ENCODE results near the gene ZNF518B. TPM values are rescaled to one million over a fixed set of nuclear protein-coding genes. Genes with fewer than 3 reads are reported as not detected.
A peak's percentile ranks its signal among the peaks of the same experiment; 100 is the strongest.

ZNF518B gene, protein sequence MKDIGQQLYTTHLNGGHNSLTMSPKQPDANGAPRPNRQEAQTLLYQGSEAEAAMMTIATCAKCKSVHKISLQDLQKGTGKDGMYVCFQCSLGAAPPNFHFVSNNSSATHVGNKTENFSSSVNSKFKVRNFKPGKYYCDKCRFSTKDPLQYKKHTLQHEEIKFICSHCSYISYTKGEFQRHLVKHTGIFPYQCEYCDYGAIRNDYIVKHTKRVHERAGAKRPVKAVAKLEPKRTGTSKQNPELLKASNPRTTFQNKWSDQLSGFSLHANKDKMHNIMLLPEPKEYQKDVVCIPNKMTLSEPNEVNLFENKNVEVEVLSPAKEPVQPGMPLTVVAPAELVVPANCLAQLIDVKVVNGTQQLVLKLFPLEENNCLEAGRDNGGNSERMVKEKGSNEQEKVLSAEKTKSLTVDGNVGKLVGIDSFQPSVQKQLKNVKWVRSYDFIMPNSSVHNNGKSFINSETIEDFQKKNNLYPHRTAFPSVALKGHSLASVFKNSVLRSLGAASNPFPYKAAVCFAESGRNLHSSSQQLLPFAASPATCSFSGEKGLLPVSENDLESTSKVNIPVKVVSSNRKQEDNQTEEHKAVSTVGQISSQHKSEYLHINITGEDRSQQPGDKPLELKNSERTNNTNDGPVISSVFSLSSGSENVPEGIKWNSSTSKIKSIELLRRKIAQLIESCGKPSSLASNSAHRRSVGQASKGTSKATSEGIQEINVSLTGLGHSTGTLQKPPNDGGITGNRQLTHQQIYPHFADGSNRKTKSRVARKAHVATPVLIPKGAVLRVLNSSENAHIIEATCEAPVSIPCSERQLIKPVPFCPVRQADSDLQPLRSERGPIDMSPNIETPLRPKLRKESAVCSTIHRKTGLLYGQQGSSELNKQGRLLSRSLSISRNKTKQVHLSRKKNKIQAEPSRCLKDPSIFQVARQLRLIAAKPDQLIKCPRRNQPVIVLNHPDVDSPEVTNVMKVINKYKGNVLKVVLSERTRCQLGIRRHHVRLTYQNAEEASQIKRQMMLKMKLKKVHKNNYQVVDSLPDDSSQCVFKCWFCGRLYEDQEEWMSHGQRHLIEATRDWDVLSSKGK
- polyA plus RNA-seq = 17.7 TPM
- long read RNA-seq, donor 1, full-length matches to known transcripts = 3 of 3 reads
- long read RNA-seq, donor 1, partial matches to known transcripts = 0 of 3 reads
- long read RNA-seq, donor 1, other reads (novel, unspliced or antisense) = 0 of 3 reads
- long read RNA-seq, donor 2, full-length matches to known transcripts = 5 of 5 reads
- long read RNA-seq, donor 2, partial matches to known transcripts = 0 of 5 reads
- long read RNA-seq, donor 2, other reads (novel, unspliced or antisense) = 0 of 5 reads
- long read RNA-seq, donor 3 = 0 reads
- long read RNA-seq, donor 4, full-length matches to known transcripts = 2 of 2 reads
- long read RNA-seq, donor 4, partial matches to known transcripts = 0 of 2 reads
- long read RNA-seq, donor 4, other reads (novel, unspliced or antisense) = 0 of 2 reads
- long read RNA-seq, donor 5, full-length matches to known transcripts = 5 of 5 reads
- long read RNA-seq, donor 5, partial matches to known transcripts = 0 of 5 reads
- long read RNA-seq, donor 5, other reads (novel, unspliced or antisense) = 0 of 5 reads
- long read RNA-seq, donor 6, full-length matches to known transcripts = 3 of 3 reads
- long read RNA-seq, donor 6, partial matches to known transcripts = 0 of 3 reads
- long read RNA-seq, donor 6, other reads (novel, unspliced or antisense) = 0 of 3 reads
- long read RNA-seq, donor 7, full-length matches to known transcripts = 2 of 2 reads
- long read RNA-seq, donor 7, partial matches to known transcripts = 0 of 2 reads
- long read RNA-seq, donor 7, other reads (novel, unspliced or antisense) = 0 of 2 reads
- long read RNA-seq, donor 8, full-length matches to known transcripts = 5 of 13 reads
- long read RNA-seq, donor 8, partial matches to known transcripts = 8 of 13 reads
- long read RNA-seq, donor 8, other reads (novel, unspliced or antisense) = 0 of 13 reads
- long read RNA-seq, donor 9, full-length matches to known transcripts = 2 of 2 reads
- long read RNA-seq, donor 9, partial matches to known transcripts = 0 of 2 reads
- long read RNA-seq, donor 9, other reads (novel, unspliced or antisense) = 0 of 2 reads
- long read RNA-seq, donor 10, full-length matches to known transcripts = 7 of 7 reads
- long read RNA-seq, donor 10, partial matches to known transcripts = 0 of 7 reads
- long read RNA-seq, donor 10, other reads (novel, unspliced or antisense) = 0 of 7 reads
- long read RNA-seq, donor 11, full-length matches to known transcripts = 3 of 3 reads
- long read RNA-seq, donor 11, partial matches to known transcripts = 0 of 3 reads
- long read RNA-seq, donor 11, other reads (novel, unspliced or antisense) = 0 of 3 reads

DNA sequence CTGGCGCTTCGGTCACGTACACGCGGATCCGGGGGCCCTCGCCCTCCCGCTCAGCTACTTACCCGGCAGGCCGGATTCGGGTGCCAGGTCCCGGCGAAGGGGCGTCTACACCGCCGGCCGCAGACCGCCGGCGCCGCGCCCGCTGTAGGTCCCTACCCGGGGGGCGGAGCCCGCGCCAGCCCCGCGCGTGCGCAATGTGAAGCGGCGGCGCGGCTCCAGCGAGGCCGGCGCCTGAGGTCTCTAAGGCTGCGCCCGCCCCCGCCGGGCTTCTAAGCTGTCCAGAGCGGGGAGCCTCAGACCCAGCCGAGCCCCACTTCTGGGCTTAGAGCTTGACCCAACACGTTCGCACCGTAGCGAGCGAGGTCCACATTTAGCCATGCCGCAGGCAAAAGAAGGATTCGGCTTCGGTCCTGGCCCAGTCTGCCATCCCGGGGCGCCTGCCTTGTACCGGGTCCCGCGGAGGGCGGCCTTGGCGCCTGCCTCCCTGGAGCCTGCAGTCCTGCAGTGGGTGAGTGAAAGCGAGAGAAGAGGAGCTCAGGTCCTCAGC is at the start of gene ZNF518B:
Gene ZNF518B (minus strand): TSS at position 172 of the 547 bp plus-strand sequence. CDS start 11,098 bp downstream, outside the sequence.
- no CpG with 5 or more reads among the region's 60 CpGs for WGBS (ENCODE audit: insufficient coverage, low lambda C conversion rate)
- peak; percentile 72 to 80 for DNase-seq
- Histone ChIP-seq H3K27me3 (ENCODE audit: control insufficient read depth, insufficient read depth, low read length) (peaks cover 22% of the 10 kb centered on the region), H3K4me3 (ENCODE audit: low read length) (peak within 1 kb of the TSS; percentile 63), H3K9me3 (ENCODE audit: control insufficient read depth, low read depth, low read length) (peaks cover 15% of the 10 kb centered on the region), H3K27ac (ENCODE audit: low read length) (no peak within 1 kb of the TSS), H3K36me3 (ENCODE audit: control insufficient read depth, insufficient read depth, low read length) (peaks cover 22% of the 10 kb centered on the region), H3K4me1 (ENCODE audit: control insufficient read depth, insufficient read depth, low read length) (peaks cover 12% of the 10 kb centered on the region)

DNA sequence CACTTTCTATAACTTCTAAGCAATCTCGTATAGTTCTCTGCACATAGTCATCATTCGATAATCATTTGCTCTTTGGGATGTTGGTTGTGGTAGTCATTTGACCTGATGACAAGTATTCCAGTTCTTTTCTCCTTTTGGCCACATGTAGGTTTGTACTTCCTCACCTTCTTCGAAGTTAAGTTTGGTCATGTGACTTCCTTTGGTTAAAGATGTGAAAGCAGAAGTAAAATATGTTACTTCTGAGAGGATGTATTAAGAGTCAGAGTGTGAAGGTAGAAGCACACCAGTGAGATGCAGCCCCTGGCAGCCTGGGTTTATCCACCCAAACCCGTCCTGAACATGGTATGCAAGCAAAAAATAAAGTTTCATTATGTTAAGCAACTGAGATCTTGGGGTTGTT is 48.9 kb upstream of the ZNF518B start:
- no peaks in the 10 kb centered on the region for H3K9me3 ChIP-seq (ENCODE audit: control insufficient read depth, low read depth, low read length)
- 100% methylated on average over 1 of the region's 4 CpGs for WGBS (ENCODE audit: insufficient coverage, low lambda C conversion rate)
- H3K27me3 ChIP-seq (ENCODE audit: control insufficient read depth, insufficient read depth, low read length) = no peaks in the 10 kb centered on the region
- no peak overlapping the region for H3K4me3 ChIP-seq (ENCODE audit: low read length)
- no peaks in the 10 kb centered on the region for H3K36me3 ChIP-seq (ENCODE audit: control insufficient read depth, insufficient read depth, low read length)
- no peak overlapping the region for H3K27ac ChIP-seq (ENCODE audit: low read length)
- no peaks in the 10 kb centered on the region for H3K4me1 ChIP-seq (ENCODE audit: control insufficient read depth, insufficient read depth, low read length)
- no peak for DNase-seq

DNA sequence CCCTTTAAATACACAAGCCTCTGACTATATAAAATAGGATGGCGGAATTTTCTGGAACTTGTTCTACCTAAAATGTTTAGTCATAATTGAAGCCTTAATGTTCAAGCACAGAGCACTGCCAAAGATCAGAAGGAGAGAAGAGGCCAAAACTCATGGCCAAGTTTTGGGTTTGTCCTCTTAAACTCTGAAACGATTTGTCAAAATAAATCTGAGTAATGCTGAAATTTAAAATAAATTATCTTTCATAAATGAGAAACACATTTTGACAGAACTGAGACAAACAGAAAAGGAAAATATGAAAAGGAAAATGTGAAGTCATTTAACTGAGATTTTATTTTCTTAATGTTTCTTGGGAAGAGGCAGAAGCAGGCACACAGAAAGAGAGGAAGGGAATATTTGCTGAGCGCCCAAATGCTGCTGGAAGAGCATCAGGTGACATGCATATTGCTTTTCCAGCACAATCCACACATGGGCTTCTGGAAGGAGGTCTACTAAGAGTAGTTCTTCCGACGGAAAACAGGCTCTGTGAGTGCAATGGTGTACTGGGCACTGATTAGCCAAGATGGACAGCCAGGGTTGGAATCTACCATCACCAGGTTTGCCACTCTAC is 47.4 kb upstream of the ZNF518B start:
- no peaks in the 10 kb centered on the region for H3K27me3 ChIP-seq (ENCODE audit: control insufficient read depth, insufficient read depth, low read length)
- WGBS (ENCODE audit: insufficient coverage, low lambda C conversion rate) = 100% methylated on average over 1 of the region's 5 CpGs
- H3K27ac ChIP-seq (ENCODE audit: low read length) = no peak overlapping the region
- H3K9me3 ChIP-seq (ENCODE audit: control insufficient read depth, low read depth, low read length) = no peaks in the 10 kb centered on the region
- H3K36me3 ChIP-seq (ENCODE audit: control insufficient read depth, insufficient read depth, low read length) = no peaks in the 10 kb centered on the region
- no peaks in the 10 kb centered on the region for H3K4me1 ChIP-seq (ENCODE audit: control insufficient read depth, insufficient read depth, low read length)
- no peak for DNase-seq
- no peak overlapping the region for H3K4me3 ChIP-seq (ENCODE audit: low read length)

DNA sequence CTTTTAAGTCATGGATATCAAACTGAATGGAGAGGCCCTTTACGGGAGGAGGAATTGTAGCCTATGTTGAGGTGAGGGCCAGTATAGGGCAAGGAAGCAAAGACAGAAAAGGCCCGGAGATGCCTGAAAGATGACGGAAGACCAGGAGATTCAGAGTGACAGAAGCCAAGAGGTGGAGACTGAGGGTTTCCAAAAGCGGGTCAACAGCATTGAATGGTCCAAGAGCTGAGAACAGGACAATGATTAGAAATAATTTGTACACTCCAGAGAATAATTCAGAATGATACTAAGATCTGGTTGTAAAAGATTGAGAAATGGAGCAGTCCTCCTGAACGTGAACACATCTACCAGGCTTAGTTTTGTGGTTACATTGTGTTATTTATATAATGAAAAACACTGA is 45.5 kb upstream of the ZNF518B start:
- Histone ChIP-seq H3K36me3 (ENCODE audit: control insufficient read depth, insufficient read depth, low read length) (no peaks in the 10 kb centered on the region), H3K27me3 (ENCODE audit: control insufficient read depth, insufficient read depth, low read length) (no peaks in the 10 kb centered on the region), H3K4me3 (ENCODE audit: low read length) (no peak overlapping the region), H3K9me3 (ENCODE audit: control insufficient read depth, low read depth, low read length) (no peaks in the 10 kb centered on the region), H3K27ac (ENCODE audit: low read length) (no peak overlapping the region), H3K4me1 (ENCODE audit: control insufficient read depth, insufficient read depth, low read length) (no peaks in the 10 kb centered on the region)
- no peak for DNase-seq
- WGBS (ENCODE audit: insufficient coverage, low lambda C conversion rate) = 100% methylated on average over 2 of the region's 5 CpGs

DNA sequence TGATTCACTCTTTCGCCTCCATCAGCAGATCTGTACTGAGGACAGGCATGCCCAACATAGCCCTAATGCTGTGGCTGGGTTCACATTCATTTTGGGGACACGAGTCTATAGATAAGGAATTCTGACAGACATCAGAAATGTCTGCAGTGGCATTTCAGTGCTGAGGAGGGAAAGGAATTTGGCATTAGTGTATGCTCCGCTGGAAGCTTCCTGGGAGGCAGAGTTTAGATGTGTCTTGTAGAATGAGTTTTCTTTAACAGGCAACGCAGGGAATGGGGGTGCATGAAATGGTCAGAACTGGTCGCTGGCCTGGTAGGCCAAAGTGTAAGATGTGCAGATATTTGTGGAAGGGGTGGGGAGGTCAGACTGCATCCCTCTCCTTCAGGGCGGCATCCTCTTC is 43.5 kb upstream of the ZNF518B start:
- Histone ChIP-seq H3K36me3 (ENCODE audit: control insufficient read depth, insufficient read depth, low read length) (no peaks in the 10 kb centered on the region), H3K4me1 (ENCODE audit: control insufficient read depth, insufficient read depth, low read length) (no peaks in the 10 kb centered on the region), H3K4me3 (ENCODE audit: low read length) (no peak overlapping the region), H3K27me3 (ENCODE audit: control insufficient read depth, insufficient read depth, low read length) (no peaks in the 10 kb centered on the region), H3K27ac (ENCODE audit: low read length) (no peak overlapping the region), H3K9me3 (ENCODE audit: control insufficient read depth, low read depth, low read length) (no peaks in the 10 kb centered on the region)
- WGBS (ENCODE audit: insufficient coverage, low lambda C conversion rate) = 100% methylated on average over 2 of the region's 6 CpGs
- DNase-seq = no peak

DNA sequence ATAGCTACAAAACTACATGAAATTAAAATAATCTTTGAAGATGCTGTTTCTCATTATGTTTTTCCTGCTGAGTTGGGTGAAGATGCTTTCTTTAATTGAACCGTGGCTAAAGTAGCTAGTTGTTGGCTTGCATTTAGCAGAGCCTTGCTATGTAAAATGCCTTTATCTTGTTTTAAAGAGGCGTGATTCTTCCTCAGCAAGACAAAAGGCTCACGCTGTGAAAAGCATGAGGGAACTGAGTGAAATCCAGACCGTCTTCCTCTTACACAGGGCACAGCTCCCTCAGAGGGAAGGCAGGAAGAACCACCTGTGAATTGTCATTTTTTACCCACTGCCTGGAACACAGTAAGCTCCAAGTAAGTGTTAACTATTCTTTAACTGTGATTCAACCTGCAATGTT is 39.0 kb upstream of the ZNF518B start:
- DNase-seq = no peak
- H3K36me3 ChIP-seq (ENCODE audit: control insufficient read depth, insufficient read depth, low read length) = no peaks in the 10 kb centered on the region
- H3K9me3 ChIP-seq (ENCODE audit: control insufficient read depth, low read depth, low read length) = no peaks in the 10 kb centered on the region
- no peak overlapping the region for H3K27ac ChIP-seq (ENCODE audit: low read length)
- H3K4me1 ChIP-seq (ENCODE audit: control insufficient read depth, insufficient read depth, low read length) = no peaks in the 10 kb centered on the region
- no peak overlapping the region for H3K4me3 ChIP-seq (ENCODE audit: low read length)
- no CpG with 5 or more reads among the region's 4 CpGs for WGBS (ENCODE audit: insufficient coverage, low lambda C conversion rate)
- peaks cover 3% of the 10 kb centered on the region for H3K27me3 ChIP-seq (ENCODE audit: control insufficient read depth, insufficient read depth, low read length)

DNA sequence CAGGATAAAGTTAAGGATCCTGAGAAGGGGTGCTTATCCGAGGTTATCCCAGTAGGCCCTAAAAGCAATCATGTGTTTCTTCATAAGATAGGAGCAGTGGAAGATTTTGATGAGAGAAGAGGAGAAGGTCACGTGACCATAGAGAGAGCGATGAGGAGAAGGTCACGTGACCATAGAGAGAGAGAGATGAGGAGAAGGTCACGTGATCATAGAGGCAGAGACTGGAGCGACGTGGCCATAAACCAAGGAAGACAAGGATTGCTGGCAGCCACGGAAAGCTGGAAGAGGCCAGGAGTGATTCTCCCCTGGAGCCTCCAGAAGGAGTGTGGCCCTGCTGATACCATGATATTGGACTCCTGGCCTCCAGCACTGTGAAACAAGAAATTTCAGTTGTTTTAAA is 38.4 kb upstream of the ZNF518B start:
- Histone ChIP-seq H3K36me3 (ENCODE audit: control insufficient read depth, insufficient read depth, low read length) (no peaks in the 10 kb centered on the region), H3K27ac (ENCODE audit: low read length) (no peak overlapping the region), H3K4me3 (ENCODE audit: low read length) (no peak overlapping the region), H3K27me3 (ENCODE audit: control insufficient read depth, insufficient read depth, low read length) (peaks cover 3% of the 10 kb centered on the region), H3K4me1 (ENCODE audit: control insufficient read depth, insufficient read depth, low read length) (no peaks in the 10 kb centered on the region), H3K9me3 (ENCODE audit: control insufficient read depth, low read depth, low read length) (no peaks in the 10 kb centered on the region)
- no peak for DNase-seq
- 95% methylated on average over 4 of the region's 8 CpGs for WGBS (ENCODE audit: insufficient coverage, low lambda C conversion rate)

DNA sequence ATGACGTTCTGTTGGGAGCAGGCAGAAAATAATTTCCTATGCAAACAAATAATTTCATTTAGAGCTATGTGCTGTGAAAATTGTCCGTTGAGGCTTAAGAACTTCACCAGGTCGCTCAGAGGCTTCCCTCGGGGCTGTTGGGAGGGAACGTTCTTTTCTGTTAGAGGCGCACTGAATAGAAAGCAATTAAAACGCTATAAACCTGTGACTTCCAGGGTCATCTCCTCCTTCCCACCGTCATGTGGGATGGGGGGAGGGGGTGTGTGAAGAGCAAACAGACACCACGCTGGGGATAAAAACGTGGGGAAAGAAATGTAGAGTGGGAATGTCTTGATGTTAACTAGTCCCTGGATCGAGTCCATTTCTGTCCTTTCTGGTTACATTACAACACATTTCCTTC is 35.2 kb upstream of the ZNF518B start:
- no CpG with 5 or more reads among the region's 11 CpGs for WGBS (ENCODE audit: insufficient coverage, low lambda C conversion rate)
- Histone ChIP-seq H3K9me3 (ENCODE audit: control insufficient read depth, low read depth, low read length) (no peaks in the 10 kb centered on the region), H3K4me1 (ENCODE audit: control insufficient read depth, insufficient read depth, low read length) (no peaks in the 10 kb centered on the region), H3K4me3 (ENCODE audit: low read length) (no peak overlapping the region), H3K36me3 (ENCODE audit: control insufficient read depth, insufficient read depth, low read length) (no peaks in the 10 kb centered on the region), H3K27ac (ENCODE audit: low read length) (no peak overlapping the region), H3K27me3 (ENCODE audit: control insufficient read depth, insufficient read depth, low read length) (peaks cover 3% of the 10 kb centered on the region)
- no peak for DNase-seq

Measured in large intestine (tissue), 12 donors.